NCI-H446 treated with DMSO at 0.1 percent for 48 hours (cell line): ENCODE measurements around the gene C1orf116.

Experiments
- DNase-seq: peaks from one replicate; lab custom pipeline; 2025; lab: John Stamatoyannopoulos, UW

Gene C1orf116

GRCh38 chr1:206992790-206993189 is 39.8 kb downstream of the C1orf116 start:
- no peak for DNase-seq

GRCh38 chr1:206987873-206988272 is 44.7 kb downstream of the C1orf116 start:
- no peak for DNase-seq

- no peak for DNase-seq
Observed at GRCh38 chr1:206986885-206987284, 45.7 kb downstream of the C1orf116 start.

GRCh38 chr1:206986402-206986801 is 46.2 kb downstream of the C1orf116 start:
- DNase-seq = no peak

- no peak for DNase-seq
Observed at GRCh38 chr1:206985162-206985749, 47.3 kb downstream of the C1orf116 start.

GRCh38 chr1:206982216-206982615 is 50.3 kb downstream of the C1orf116 start:
- DNase-seq = no peak

- no peak for DNase-seq
Observed at GRCh38 chr1:206979379-206980043, 53.0 kb downstream of the C1orf116 start.

GRCh38 chr1:206978259-206978658 is 54.3 kb downstream of the C1orf116 start:
- no peak for DNase-seq

- no peak for DNase-seq
Observed at GRCh38 chr1:206975306-206975705, 57.2 kb downstream of the C1orf116 start.

- no peak for DNase-seq
Observed at GRCh38 chr1:206974140-206974539, 58.4 kb downstream of the C1orf116 start.

- DNase-seq = no peak
Observed at GRCh38 chr1:206972728-206973127, 59.8 kb downstream of the C1orf116 start.

- DNase-seq = no peak
Observed at GRCh38 chr1:206971029-206971655, 61.4 kb downstream of the C1orf116 start.

GRCh38 chr1:206970446-206970845 is 62.1 kb downstream of the C1orf116 start, which contains the start of gene FCAMR:
Gene FCAMR, minus strand, starts transcription at chr1:206970460. Its CDS starts 335 bp downstream, at chr1:206970125.
- DNase-seq = no peak

GRCh38 chr1:206969090-206969489 is 63.5 kb downstream of the C1orf116 start:
- no peak for DNase-seq
